Glutamatergic neuron (in vitro differentiated cells): ENCODE results near the gene ADGRL3. TPM values are rescaled to one million over a fixed set of nuclear protein-coding genes. Genes with fewer than 3 reads are reported as not detected.

Source experiments
- DNase-seq: peaks from one replicate; pipeline ENCODE4 v3.0.0; 2022
- H3K27ac Mint-ChIP-seq: one replicate; pipeline ENCODE4 v1.8.0; 2020; ENCODE audit warnings: mild to moderate bottlenecking, mixed read lengths, inconsistent platforms; ENCODE audit not compliant: unreplicated experiment
- H3K27me3 Mint-ChIP-seq: one replicate; pipeline ENCODE4 v1.8.0; 2020; ENCODE audit warnings: mild to moderate bottlenecking, moderate library complexity, mixed read lengths, inconsistent platforms; ENCODE audit not compliant: unreplicated experiment
- H3K36me3 Mint-ChIP-seq: one replicate; pipeline ENCODE4 v1.8.0; 2020; ENCODE audit warnings: mild to moderate bottlenecking, mixed read lengths, inconsistent platforms; ENCODE audit not compliant: unreplicated experiment
- H3K4me1 Mint-ChIP-seq: one replicate; pipeline ENCODE4 v1.8.0; 2020; ENCODE audit warnings: mild to moderate bottlenecking, low read depth, mixed read lengths, inconsistent platforms; ENCODE audit not compliant: unreplicated experiment
- H3K4me3 Mint-ChIP-seq: one replicate; pipeline ENCODE4 v1.8.0; 2020; ENCODE audit warnings: mild to moderate bottlenecking, mixed read lengths, inconsistent platforms; ENCODE audit not compliant: unreplicated experiment
- H3K9me3 Mint-ChIP-seq: one replicate; pipeline ENCODE4 v1.8.0; 2020; ENCODE audit warnings: mild to moderate bottlenecking, moderate library complexity, mixed read lengths, inconsistent platforms; ENCODE audit not compliant: unreplicated experiment
- CTCF ChIP-seq: fragments of 200-600 bp; sonication (generic); IDR thresholded peaks from one replicate; pipeline ENCODE4 v1.5.0; 2021; ENCODE audit not compliant: partially characterized antibody, unreplicated experiment
- total RNA-seq: library from RNA; stranded (reverse); fragmentation: NEBNext Ultra II Directional; extraction: Animal tissue kit (Norgen Biotek cat#: 25700); gene quantifications from one replicate; pipeline ENCODE4 v1.2.1, GENCODE V29; 2021; ENCODE audit not compliant: unreplicated experiment

ADGRL3 gene
- total RNA-seq, 1 donor from 2014 or later, result 193 TPM

DNA sequence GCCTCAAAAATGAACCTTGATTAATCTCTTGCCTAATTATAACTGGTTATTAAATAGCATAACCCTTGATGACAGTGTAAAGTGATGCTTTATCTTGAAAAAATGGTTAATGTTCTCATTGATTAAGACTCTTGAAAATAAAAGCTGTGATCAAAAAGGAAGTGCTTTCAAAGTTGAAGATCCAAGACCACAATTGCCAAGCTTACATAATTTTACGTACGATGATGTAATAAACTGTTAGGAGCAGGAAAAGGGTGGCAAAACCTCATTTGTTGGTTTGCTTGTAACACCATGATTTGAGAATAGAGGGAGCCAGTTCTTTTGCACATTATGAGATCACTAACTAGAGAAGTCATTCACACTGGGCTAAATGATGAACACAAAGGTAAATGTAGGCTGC lies 322.2 kb downstream of the ADGRL3 start:
- Mint-ChIP-seq H3K27me3 (peaks cover 3% of the 10 kb centered on the region), H3K36me3 (no peaks in the 10 kb centered on the region), H3K4me3 (no peak overlapping the region), H3K4me1 (peaks cover 14% of the 10 kb centered on the region), H3K27ac (no peak overlapping the region), H3K9me3 (no peaks in the 10 kb centered on the region)
- no peak for DNase-seq
- no peak for TF ChIP-seq CTCF

- no peak for DNase-seq
- Mint-ChIP-seq H3K4me1 (peaks cover 19% of the 10 kb centered on the region), H3K36me3 (no peaks in the 10 kb centered on the region), H3K4me3 (no peak overlapping the region), H3K27me3 (no peaks in the 10 kb centered on the region), H3K9me3 (peaks cover 2% of the 10 kb centered on the region), H3K27ac (no peak overlapping the region)
- no peak for TF ChIP-seq CTCF
These were observed 327.8 kb downstream of the ADGRL3 start for GRCh38 chr4:61527888-61528287.

DNA sequence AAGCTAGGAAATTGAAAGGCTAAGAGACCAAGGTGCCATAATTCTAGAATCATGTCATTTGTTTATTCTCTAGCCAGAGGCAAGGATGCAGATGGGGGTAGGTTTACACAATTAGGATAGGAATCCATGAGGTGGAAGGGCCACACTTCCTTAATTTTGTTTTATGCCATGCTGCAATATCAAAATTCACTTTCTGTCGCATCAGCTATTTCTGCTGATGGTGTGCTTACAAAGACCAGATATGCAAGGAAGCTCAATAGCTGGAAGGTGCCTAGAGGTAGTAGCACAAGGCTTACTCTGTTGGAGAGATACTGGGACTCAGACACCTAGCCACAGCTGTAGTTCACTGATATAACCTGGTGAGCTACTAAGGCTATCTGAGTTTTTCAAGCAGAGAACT lies 328.5 kb downstream of the ADGRL3 start:
- Mint-ChIP-seq H3K27ac (no peak overlapping the region), H3K27me3 (no peaks in the 10 kb centered on the region), H3K9me3 (peaks cover 2% of the 10 kb centered on the region), H3K4me3 (no peak overlapping the region), H3K4me1 (peaks cover 25% of the 10 kb centered on the region), H3K36me3 (no peaks in the 10 kb centered on the region)
- DNase-seq, result no peak
- no peak for TF ChIP-seq CTCF

DNA sequence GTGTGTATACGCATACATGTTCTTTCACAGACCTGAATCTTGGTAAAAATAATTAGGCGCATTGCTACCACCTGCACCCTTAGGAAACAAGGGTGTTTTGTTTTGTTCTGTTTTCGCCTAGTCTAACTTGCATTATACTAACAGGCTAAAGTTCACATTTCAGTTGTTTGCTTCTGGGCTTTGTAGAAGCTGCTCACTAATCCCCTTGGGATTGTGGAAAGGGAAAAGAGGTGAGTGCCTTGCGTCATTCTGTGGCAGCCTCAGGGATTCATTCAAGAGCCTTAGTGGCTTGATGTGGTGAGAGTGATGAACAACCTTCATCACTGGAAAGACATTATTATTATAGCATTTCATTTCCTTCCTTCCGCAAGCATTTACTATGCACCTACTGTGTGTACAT lies 331.1 kb downstream of the ADGRL3 start:
- H3K4me1 Mint-ChIP-seq, result peaks cover 25% of the 10 kb centered on the region
- peak overlapping the region; percentile 30 for H3K27ac Mint-ChIP-seq
- peaks cover 12% of the 10 kb centered on the region for H3K9me3 Mint-ChIP-seq
- DNase-seq, result no peak
- H3K36me3 Mint-ChIP-seq, result peaks cover 12% of the 10 kb centered on the region
- no peak for TF ChIP-seq CTCF
- no peak overlapping the region for H3K4me3 Mint-ChIP-seq
- no peaks in the 10 kb centered on the region for H3K27me3 Mint-ChIP-seq

- TF ChIP-seq CTCF, result no peak
- H3K9me3 Mint-ChIP-seq, result peaks cover 12% of the 10 kb centered on the region
- H3K27me3 Mint-ChIP-seq, result no peaks in the 10 kb centered on the region
- no peak overlapping the region for H3K4me3 Mint-ChIP-seq
- peaks cover 12% of the 10 kb centered on the region for H3K36me3 Mint-ChIP-seq
- peaks cover 30% of the 10 kb centered on the region for H3K4me1 Mint-ChIP-seq
- peak overlapping the region; percentile 45 for H3K27ac Mint-ChIP-seq
- peak; percentile 32 for DNase-seq
These were observed 332.3 kb downstream of the ADGRL3 start for GRCh38 chr4:61532336-61533000.
